Uterus (tissue), 2 donors: Measurements from ENCODE around the gene ARPC2.

Source experiments
- POLR2A ChIP-seq, 2 donors: fragments of 450-650 bp; IDR thresholded peaks; one replicate each; pipeline ENCODE4 v1.6.1; 2016; ENCODE audit warnings: antibody characterized with exemption in 2 of 2, mild to moderate bottlenecking in 1 of 2, moderate library complexity in 1 of 2
- TF ChIP-seq, protein P1 (sequence below), 4 experiments: fragments of 200-600 bp in 2 of 4; fragments of 450-650 bp in 2 of 4; sonication (generic) in 2 of 4; IDR thresholded peaks; one replicate each; pipeline ENCODE4 v1.5.1; 2016 to 2019; ENCODE audit warnings: antibody characterized with exemption in 4 of 4, mild to moderate bottlenecking in 2 of 4, moderate library complexity in 1 of 4

DNA sequence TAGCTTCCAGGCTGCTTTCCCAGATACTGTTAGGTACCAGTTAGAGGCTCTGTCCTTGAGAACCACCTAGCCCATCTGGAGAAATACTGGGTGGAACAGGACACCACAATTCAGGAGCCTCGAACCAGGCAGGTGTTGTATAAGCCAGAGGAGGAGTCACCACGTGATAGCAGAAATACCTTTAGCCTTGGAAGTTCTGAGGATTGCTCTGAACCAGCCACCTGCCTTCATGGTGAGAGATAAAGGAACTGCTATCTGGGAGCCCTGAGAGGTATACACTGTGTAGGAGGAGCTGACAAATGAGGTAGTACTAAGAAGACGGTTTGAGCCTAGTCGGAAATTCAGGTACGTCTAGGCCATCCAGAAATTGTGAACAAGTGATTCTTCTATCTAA, 36.2 kb downstream of the ARPC2 start:
- TF ChIP-seq, protein P1, sequence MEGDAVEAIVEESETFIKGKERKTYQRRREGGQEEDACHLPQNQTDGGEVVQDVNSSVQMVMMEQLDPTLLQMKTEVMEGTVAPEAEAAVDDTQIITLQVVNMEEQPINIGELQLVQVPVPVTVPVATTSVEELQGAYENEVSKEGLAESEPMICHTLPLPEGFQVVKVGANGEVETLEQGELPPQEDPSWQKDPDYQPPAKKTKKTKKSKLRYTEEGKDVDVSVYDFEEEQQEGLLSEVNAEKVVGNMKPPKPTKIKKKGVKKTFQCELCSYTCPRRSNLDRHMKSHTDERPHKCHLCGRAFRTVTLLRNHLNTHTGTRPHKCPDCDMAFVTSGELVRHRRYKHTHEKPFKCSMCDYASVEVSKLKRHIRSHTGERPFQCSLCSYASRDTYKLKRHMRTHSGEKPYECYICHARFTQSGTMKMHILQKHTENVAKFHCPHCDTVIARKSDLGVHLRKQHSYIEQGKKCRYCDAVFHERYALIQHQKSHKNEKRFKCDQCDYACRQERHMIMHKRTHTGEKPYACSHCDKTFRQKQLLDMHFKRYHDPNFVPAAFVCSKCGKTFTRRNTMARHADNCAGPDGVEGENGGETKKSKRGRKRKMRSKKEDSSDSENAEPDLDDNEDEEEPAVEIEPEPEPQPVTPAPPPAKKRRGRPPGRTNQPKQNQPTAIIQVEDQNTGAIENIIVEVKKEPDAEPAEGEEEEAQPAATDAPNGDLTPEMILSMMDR (IDR thresholded peaks at IDR 0.05): no peak
- no peak for TF ChIP-seq POLR2A (IDR thresholded peaks at IDR 0.05)
